MM.1S (cell line): ENCODE data around the gene APOBEC3G.
A peak's percentile ranks its signal among the peaks of the same experiment; 100 is the strongest.

ENCODE experiments used
- DNase-seq: peaks from one replicate; pipeline ENCODE4 v3.0.0-alpha.2; 2015
- H2AFZ ChIP-seq: fragments of 300-600 bp; sonication (generic); 2 replicates; pipeline ENCODE4 v1.6.0; 2016; ENCODE audit warnings: antibody characterized with exemption, low read length
- H3F3A ChIP-seq: fragments of 300-600 bp; sonication (generic); 2 replicates; pipeline ENCODE4 v1.6.1; 2016; ENCODE audit warnings: mild to moderate bottlenecking, antibody characterized with exemption, low read length, moderate library complexity, mixed read lengths; ENCODE audit not compliant: insufficient read depth
- H3K27ac ChIP-seq: fragments of 300-600 bp; sonication (generic); 2 replicates; pipeline ENCODE4 v1.5.1; 2016; ENCODE audit warnings: mild to moderate bottlenecking, low read length
- H3K27me3 ChIP-seq: fragments of 300-600 bp; sonication (generic); replicated peaks from 2 replicates; pipeline ENCODE4 v1.6.0; 2016; ENCODE audit warnings: low read length; ENCODE audit not compliant: insufficient read depth
- H3K36me3 ChIP-seq: fragments of 300-600 bp; sonication (generic); replicated peaks from 2 replicates; pipeline ENCODE4 v1.6.1; 2016; ENCODE audit warnings: mild to moderate bottlenecking, low read length, mixed read lengths; ENCODE audit not compliant: insufficient read depth
- H3K4me1 ChIP-seq: fragments of 300-600 bp; sonication (generic); 2 replicates; pipeline ENCODE4 v1.6.1; 2016; ENCODE audit warnings: low read length, mixed read lengths
- H3K4me2 ChIP-seq: fragments of 300-600 bp; sonication (generic); 2 replicates; pipeline ENCODE4 v1.6.0; 2016; ENCODE audit warnings: low read depth, low read length
- H3K4me3 ChIP-seq: fragments of 300-600 bp; sonication (generic); 2 replicates; pipeline ENCODE4 v1.5.1; 2016; ENCODE audit warnings: low read length, mixed read lengths
- H3K79me2 ChIP-seq: fragments of 300-600 bp; sonication (generic); 2 replicates; pipeline ENCODE4 v1.6.1; 2016; ENCODE audit warnings: mixed run types, low read length, mixed read lengths
- H3K9ac ChIP-seq: fragments of 300-600 bp; sonication (generic); 2 replicates; pipeline ENCODE4 v1.6.1; 2016; ENCODE audit warnings: low read length, mixed read lengths
- H3K9me2 ChIP-seq: fragments of 300-600 bp; sonication (generic); replicated peaks from 2 replicates; pipeline ENCODE4 v1.6.1; 2016; ENCODE audit warnings: mild to moderate bottlenecking, low read length, mixed read lengths; ENCODE audit not compliant: insufficient read depth
- H3K9me3 ChIP-seq: fragments of 300-600 bp; sonication (generic); replicated peaks from 2 replicates; pipeline ENCODE4 v1.6.1; 2016; ENCODE audit warnings: mild to moderate bottlenecking, low read length, mixed read lengths; ENCODE audit not compliant: insufficient read depth
- H4K20me1 ChIP-seq: fragments of 300-600 bp; sonication (generic); 2 replicates; pipeline ENCODE4 v1.6.1; 2016; ENCODE audit warnings: mild to moderate bottlenecking, low read length, moderate library complexity, mixed read lengths; ENCODE audit not compliant: insufficient read depth
- CTCF ChIP-seq: fragments of 300-600 bp; sonication (generic); IDR thresholded peaks from 2 replicates; pipeline ENCODE4 v1.5.1; 2016; ENCODE audit warnings: antibody characterized with exemption, low read length, mixed read lengths
- EZH2 ChIP-seq: fragments of 300-600 bp; sonication (generic); optimal IDR thresholded peaks from 2 replicates; pipeline ENCODE3; 2017; ENCODE audit warnings: low read depth, mild to moderate bottlenecking, antibody characterized with exemption, low read length, mixed read lengths
- EZH2phosphoT487 ChIP-seq: fragments of 300-600 bp; sonication (generic); IDR thresholded peaks from 2 replicates; pipeline ENCODE4 v1.6.1; 2018; ENCODE audit warnings: antibody characterized with exemption, low read length

Gene APOBEC3G

GRCh38 chr22:39134366-39135091 is 57.5 kb downstream of the APOBEC3G start:
- H2AFZ ChIP-seq = no peak overlapping the region

GRCh38 chr22:39135092-39135896 is 58.2 kb downstream of the APOBEC3G start:
- H2AFZ ChIP-seq = no peak overlapping the region
- DNase-seq = no peak
- H4K20me1 ChIP-seq = no peaks in the 10 kb centered on the region
- H3K79me2 ChIP-seq = no peaks in the 10 kb centered on the region
- no peaks in the 10 kb centered on the region for H3K4me1 ChIP-seq
- no peaks in the 10 kb centered on the region for H3K36me3 ChIP-seq
- no peaks in the 10 kb centered on the region for H3K9me3 ChIP-seq
- no peaks in the 10 kb centered on the region for H3K27me3 ChIP-seq
- H3K4me3 ChIP-seq = no peak overlapping the region
- no peak overlapping the region for H3K9ac ChIP-seq
- no peak overlapping the region for H3K4me2 ChIP-seq
- TF ChIP-seq EZH2 (no peak), EZH2phosphoT487 (no peak), CTCF (peak; percentile 33)
- no peaks in the 10 kb centered on the region for H3K9me2 ChIP-seq
- no peaks in the 10 kb centered on the region for H3F3A ChIP-seq
- no peak overlapping the region for H3K27ac ChIP-seq

More at GRCh38 chr22:39134366-39135091, 57.5 kb downstream of the APOBEC3G start:
- Histone ChIP-seq H3K36me3 (no peaks in the 10 kb centered on the region), H3K4me1 (no peaks in the 10 kb centered on the region), H3K79me2 (no peaks in the 10 kb centered on the region), H3K9me2 (no peaks in the 10 kb centered on the region), H3K4me2 (no peak overlapping the region), H3F3A (no peaks in the 10 kb centered on the region), H3K27me3 (no peaks in the 10 kb centered on the region), H3K9me3 (no peaks in the 10 kb centered on the region), H3K4me3 (no peak overlapping the region), H4K20me1 (no peaks in the 10 kb centered on the region), H3K9ac (no peak overlapping the region), H3K27ac (no peak overlapping the region)
- TF ChIP-seq CTCF (no peak), EZH2phosphoT487 (no peak), EZH2 (no peak)
- DNase-seq = no peak

GRCh38 chr22:39136317-39136716 is 59.2 kb downstream of the APOBEC3G start:
- Histone ChIP-seq H3F3A (no peaks in the 10 kb centered on the region), H3K4me1 (no peaks in the 10 kb centered on the region), H3K27me3 (no peaks in the 10 kb centered on the region), H3K79me2 (no peaks in the 10 kb centered on the region), H3K4me2 (no peak overlapping the region), H3K9me2 (no peaks in the 10 kb centered on the region), H4K20me1 (no peaks in the 10 kb centered on the region), H3K27ac (no peak overlapping the region), H3K4me3 (no peak overlapping the region), H3K9ac (no peak overlapping the region), H3K9me3 (no peaks in the 10 kb centered on the region), H3K36me3 (no peaks in the 10 kb centered on the region), H2AFZ (no peak overlapping the region)
- TF ChIP-seq EZH2 = no peak
- no peak for TF ChIP-seq EZH2phosphoT487
- no peak for TF ChIP-seq CTCF
- no peak for DNase-seq
